NCI-H226 (cell line): Measurements from ENCODE around the gene SCLT1.

ENCODE experiments used
- DNase-seq: peaks from one replicate; pipeline ENCODE4 v3.0.0-alpha.2; 2015

SCLT1 gene

DNA sequence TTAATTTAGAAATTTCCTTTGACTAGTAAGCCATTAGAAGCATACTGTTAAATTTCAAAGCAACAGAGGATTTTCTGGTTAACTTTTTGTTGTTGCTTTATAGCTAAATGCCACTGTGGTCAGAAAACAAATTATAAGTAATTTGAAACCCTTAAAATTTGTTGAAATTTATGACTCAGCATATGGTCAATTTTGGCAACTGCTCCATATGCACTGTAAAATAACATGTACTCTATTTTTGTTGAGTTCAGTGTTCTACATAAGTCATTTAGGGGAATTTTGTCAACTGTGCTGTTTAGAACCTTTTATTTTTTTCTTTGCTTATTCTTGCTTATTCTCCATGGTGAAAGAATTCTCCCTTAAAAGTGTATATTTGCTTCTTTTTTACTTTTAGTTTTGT, 28.6 kb downstream of the SCLT1 start:
- DNase-seq: no peak

DNA sequence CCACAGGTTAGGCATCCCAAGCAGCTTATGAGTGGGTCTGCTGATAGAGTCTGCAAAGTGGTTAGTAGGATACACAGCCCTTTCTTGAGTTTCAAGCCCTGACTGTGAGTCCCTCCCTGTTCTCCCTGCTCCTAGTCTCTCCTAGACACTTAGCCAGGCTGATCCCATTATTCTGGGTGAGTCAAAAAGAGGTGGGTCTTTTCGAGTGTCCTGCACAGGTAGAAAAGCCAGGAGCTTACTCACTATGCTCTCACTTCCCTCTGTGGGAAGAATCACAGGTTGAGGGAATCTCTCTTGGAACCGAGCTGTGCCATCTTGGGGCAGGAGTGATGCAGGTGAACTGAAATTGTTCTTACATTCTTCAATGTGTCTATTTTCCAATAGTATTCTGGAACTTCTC, 29.7 kb downstream of the SCLT1 start:
- DNase-seq: no peak

DNA sequence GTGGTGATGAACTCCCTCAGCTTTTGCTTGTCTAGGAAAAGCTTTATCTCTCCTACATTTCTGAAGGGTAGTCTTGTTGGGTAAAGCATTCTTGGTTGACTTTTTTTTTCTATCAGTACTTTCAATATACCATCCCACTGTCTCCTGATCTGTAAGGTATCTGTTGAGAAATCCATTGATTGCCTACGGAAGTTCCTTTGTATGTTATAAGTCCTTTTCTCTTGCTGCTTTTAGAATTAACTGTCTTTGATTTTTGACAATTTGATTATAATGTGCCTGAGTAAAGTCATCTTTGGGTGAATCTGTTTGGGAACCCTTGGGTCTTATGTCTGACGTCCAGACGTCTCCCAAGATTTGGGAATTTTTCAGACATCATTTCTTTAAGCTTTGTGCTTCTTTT, 30.8 kb downstream of the SCLT1 start:
- no peak for DNase-seq

DNA sequence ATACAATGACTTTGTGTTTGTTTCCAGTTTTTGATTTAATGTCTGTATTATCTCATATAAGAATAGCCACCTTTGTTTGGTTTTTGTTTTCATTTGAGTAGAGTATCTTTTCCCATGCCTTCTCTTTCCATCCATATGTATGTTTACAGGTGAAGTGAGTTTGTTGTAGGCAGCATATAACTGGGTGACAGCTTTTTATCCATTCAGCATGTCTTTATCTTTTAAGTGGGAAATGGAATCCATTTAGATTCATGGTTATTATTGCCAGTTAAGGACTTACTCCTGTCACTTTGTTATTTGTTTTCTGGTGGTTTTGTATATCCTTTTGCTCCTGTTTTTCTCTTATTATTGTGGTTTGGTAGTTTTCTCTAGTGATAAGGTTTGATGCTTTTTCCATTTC, 34.3 kb downstream of the SCLT1 start:
- no peak for DNase-seq

DNA sequence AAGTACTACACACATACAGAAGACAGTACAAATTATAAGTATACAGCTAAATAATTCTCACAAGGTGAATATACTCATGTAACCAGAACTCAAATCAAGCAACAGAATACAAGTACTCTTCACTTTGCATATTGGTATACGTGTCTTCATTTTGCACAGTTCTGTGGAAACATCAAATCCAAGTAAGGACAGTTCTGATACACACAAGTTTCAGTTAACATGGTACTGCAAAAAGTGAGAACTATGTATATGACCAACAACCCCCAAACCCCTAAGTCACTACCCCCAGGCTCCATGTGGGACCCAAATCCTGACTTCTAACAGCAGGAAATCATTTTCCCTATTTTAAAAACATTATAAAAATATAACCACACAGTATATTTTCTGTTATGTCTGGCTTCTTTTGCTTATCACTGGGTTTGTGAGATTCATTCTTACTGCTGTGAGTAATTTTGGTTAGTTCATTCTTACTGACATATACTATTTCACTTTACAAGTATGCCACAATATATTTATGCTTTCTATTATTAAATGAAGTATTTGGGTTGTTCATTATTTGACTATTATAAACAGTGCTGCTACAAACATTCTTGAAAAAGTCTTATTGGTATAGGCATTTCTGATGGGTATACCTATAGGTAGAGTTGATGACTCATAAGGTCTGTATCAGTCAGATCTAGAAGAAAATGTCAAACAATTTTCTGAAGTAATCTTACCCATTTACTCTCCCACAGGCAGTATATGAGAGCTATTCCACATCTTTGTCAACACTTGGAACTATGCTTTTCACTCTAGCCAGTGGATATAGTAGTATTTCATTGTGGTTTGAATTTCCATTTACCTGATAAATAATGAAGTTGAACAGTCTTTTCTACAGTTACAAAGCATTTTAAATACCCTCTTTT, 47.0 kb downstream of the SCLT1 start:
- DNase-seq: no peak

DNA sequence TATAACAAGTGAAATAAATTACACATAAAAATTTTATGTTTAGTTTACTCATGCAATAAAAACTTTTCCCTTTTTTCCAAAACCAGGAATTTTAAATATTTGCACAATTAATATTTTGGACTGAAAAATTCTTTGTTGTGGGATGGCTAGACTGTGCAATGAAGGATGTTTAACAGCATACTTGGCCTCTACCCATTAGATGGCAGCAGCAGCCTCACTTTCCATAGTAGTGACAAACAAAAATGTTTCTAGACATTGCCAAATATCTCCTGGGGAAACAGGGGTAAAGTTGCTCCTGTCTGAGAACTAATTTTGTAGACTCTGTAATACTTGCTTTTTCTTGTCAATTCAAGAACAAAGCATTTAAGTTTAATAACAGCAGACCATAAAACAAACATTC, 49.8 kb downstream of the SCLT1 start:
- DNase-seq: no peak

DNA sequence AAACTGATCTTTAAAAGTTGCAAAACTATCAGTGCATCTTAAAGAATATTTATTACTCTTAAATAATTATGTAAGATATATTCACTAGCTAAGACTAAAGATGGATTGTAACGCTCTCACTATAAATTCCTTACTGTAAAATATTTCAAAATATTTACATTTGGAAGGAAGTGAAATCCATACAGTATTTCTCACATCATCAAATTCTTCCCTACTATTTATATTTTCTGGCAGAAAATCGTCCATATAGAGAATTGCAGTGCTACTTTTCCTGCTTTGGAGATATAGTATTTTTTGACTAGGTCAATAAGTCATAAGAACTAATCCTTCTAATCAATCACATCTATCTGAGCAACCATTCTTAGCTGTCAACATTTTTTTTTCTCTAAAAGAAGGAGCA, 52.9 kb downstream of the SCLT1 start:
- no peak for DNase-seq

DNA sequence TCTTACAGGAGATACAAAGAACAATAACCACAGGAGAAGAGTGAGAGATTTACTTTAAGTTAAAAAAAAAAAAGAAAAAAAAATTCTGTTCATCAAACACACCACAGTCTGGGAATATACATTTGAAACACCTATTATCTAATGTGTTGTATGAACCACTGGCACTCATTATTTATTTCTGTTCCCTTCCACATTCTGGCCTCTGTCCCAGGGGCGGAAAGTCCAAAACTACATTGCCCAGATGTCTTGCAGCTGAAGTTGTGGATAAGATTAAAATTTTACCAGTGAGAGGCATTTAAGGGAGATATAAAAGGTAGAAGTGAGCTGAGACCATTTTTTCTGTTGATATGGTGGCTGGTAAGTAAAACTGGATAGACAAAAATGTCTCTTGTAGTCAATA, 56.2 kb downstream of the SCLT1 start:
- DNase-seq: no peak

DNA sequence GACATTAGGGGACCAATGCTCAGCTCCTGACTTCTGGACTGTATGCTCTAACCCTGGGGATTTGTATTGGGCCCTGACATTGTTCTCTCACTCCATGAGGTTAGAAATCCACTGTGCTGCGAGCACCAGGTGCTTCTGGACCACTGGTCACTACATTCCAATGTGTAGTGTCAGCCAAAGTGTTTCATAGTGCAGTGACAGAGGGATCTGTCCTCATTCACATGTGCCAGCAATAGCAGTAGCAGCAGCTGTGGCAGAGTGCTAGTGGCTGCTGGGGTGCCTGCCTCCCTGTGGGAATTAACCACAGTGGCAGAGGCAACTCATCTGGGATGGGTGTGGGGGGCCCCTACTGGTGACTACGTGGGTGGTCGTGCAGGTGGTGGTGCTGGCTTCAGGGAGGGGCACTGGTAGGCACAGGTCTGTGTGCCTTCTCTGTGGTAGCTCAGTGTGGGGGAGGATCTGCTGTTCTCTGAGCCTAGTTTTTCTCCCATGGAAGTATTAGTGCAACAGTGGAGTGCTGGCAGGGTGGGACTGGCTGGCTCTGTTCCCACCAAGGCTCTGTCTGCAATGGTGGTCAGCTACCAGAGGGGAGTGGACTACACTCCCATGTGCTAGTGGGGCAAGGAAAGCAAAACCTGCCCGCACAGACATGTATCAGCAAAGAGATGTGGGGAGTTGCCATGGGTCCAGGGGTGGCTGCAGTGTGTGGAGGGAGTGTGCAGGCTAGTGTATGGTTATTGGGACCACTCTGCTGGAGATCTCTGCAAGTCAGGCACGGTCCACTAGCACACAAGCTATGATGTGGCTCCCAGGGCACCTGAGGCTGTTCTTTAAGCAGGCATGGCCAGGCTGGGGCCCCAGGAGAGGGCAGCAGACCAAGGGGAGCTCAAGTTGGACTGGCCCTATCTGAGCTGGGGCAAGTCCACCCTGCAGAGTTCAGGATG, 78.5 kb downstream of the SCLT1 start:
- no peak for DNase-seq

DNA sequence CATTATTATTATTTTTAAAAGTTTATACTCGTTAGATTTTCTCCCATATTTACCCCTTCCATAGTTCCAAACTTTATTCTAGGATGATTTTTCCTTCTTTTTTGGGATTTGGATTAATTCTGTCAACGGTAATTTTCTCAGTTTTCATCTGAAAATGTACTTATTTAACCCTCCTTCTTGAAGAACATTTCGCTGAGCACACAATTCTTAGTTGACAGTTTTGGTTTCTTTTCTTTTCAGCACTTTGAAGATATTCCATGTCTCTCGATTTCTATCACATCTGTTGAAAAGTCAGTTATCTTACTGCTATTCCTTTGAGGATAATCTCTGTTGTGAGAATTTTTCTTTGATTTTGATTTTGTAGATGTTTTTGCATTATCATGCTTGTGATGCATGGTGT, 85.2 kb downstream of the SCLT1 start:
- DNase-seq: no peak

DNA sequence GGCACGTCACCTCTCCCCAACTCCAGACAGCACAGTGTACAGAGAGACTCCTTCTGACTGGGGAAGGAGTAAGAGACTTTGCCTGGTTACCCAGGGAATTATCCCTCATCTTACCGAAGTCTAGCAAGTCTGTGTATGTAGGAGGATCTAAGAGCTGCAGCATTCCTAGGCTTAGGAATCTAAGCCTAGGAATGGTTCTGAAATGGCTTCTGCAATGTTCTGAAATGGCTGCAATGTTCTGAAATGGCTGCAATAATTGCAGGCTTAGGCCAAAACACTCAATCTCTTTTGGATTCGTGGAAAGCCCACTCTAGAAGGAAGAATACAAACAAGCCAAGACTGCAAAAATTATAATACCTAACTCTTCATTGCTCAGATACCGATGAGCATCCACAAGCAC, 106.4 kb downstream of the SCLT1 start:
- no peak for DNase-seq

DNA sequence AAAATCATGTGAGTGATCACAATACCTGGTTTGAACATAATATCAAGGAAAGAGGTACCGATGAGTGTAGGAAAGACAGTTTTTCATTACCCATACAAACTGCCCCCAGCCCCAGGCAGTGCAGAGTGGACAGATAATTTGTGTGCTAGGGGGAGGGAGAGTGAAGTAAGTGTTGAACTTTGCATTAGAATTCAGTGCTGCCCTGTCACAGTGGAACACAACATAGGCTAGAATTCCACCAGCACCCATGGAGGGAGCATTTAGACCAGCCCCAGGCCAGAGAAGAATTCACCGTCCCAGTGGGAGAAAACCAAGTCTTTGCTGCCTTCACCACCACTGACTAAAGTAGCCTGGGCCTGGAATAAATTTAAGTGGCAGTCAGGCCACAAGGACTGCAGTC, 107.3 kb downstream of the SCLT1 start:
- DNase-seq: no peak

DNA sequence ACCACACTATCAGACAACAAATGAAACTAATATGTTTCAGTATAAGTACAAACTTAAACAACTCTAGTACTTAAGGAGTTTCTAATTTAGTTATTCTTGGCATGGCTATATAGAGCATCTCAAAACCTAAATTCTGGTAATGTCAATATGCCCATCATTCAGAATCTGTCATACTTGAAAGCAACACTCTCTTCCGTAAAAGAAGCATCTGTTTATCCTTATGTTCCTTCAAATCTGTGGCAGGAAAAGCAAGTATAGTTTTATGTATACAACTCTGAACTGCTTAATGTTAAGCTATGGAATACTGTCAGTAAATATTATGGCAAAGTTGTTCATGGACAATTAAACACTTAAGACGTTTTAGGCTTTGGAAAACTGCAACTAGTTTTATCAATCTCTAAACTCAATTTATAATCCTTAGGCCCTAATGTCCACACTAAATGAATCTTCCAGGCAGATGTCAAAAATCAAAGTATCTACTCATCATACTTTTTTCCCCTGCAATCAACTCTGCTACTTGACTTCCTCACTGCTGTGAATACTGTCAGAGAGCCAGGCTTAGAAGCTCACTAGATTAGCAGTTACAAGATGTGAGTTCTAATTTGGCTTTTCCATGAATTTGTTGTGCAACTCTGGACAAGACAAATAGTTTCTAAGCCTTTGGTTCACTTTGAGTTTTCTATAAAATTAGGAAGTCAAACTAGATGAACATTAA, 109.4 kb downstream of the SCLT1 start:
- DNase-seq: no peak

DNA sequence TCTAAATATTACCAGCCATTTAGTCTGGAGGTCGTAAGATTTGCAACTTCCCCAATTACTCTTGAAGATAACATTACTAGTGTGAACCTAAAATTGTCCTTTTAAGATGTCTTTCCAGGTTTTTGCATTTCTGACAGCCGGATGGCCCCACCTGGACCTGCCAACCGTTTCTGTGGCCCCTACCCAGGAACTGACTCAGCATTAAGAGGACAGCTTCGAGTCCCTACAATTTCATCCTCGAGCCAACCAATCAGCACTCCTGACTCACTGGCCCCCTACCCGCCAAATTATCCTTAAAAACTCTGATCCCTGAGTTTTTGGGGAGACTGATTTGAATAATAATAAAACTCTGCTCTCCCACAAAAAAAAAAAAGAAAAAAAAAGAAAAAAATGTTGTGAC, 112.0 kb downstream of the SCLT1 start:
- no peak for DNase-seq

DNA sequence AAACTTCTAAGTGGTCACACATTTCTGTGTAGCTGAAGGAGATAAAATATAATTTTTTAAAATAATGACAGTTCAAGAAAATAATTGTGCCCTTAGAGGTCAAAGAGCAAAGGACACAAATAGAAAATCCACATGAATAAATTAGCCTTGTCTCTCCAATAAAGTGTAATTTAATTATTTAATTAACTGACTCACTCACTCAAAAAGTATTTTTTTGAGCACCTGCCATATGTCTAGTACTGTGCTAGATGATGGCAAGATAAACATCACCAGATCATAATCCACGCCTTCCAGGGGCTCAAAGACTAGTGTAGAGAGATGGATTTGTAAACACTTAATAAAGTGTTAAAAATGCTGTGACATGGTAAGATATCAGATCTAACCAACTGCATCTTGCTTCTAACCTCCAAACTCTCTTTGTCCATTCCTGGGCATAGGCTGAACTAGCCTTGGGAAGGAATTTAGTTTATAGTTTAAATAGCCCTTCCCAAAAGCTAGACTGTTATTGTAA, 112.5 kb downstream of the SCLT1 start:
- DNase-seq: no peak

DNA sequence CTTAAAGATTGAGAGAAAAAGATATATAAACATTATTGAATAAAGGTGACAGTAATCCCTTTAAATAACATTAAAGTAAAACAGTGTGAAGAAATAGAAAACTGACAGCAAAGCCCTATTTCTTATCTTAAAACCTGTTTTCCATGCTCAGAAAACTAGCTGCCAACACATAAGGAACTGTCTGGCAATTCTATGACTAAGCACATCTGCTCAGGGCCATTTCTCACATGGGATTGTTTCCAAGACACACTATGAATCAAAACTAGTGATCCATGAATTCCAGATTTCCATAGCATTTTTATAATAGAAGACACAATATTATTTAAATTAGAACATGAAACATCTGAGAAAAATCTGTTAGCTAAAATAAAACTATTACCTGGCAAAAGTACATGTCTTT, 113.4 kb downstream of the SCLT1 start:
- DNase-seq: peak; percentile 53

DNA sequence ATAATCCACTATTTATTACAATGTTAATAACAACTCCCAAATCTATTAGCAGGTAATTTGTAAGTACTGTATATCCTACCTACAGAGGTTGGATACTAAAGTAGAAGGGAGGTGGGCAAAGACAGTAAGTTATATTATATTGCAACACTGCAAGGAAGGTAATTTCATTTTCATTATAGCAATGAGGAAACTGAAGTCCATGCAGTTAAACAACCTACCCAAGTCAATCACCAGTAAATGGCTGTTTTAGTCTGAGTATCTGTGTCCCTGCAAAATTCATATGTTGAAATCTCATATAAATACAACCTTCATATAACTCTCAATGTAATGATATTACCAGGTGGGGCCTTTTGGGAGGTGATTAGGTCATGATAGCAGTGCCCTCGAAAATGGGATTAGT, 114.4 kb downstream of the SCLT1 start:
- DNase-seq: no peak

DNA sequence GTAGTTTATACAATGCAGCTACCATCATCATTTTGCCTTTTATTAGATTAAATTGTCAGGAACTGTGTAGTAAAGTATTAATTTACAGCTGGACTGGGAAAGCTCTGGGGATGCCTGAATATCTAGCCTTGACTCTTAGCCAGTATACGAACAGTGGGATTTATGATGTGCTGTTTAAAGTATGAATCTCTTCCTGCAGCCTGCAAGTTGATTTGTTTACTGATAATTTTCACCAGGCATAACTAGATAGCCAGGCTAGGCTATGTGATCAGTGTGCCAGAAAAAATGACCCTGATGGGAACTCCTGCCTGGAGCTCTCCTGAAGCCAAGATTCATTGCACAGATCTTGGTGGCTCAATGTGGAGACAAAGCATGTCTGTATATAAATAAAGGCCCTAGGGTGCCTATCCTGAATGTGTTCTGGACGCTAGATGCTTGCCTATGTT, 119.2 kb downstream of the SCLT1 start:
- DNase-seq: no peak

DNA sequence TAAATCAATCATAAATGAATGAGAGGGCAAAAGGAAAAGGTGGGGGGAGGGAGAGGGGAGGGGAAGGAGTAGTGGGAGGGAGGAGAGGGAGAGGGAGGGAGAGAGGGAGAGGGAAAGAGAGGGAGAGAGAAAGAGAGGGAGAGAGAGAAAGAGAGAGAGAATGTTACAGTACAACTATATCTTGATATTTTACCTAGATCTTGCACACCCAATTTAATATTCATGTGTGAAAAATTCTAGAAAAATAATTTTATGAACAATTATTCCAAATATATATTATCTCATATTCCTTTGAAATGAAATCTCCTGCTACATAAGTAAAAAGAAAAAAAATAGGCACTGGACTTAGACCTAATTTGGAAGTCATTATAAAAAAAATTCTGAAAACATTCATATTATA, 120.0 kb downstream of the SCLT1 start:
- DNase-seq: no peak

DNA sequence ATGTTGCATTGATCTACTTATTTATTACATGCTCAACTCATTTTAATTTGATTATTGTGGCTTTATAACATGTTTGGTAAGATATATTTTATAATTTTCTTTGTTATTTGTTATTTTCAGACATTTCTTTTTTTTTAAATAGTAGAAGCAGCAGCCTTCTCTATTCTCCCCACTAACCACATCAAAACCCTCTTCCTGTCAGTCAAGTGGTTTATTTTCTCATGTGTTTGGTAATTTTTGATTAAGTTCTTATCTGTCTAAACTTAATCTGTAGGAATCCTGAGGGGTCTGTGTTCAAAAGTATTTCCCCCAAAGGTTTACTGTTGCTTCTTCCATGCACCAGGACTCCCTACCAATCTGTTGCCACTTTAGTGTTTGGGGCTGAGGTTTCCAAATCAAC, 131.9 kb downstream of the SCLT1 start:
- no peak for DNase-seq

DNA sequence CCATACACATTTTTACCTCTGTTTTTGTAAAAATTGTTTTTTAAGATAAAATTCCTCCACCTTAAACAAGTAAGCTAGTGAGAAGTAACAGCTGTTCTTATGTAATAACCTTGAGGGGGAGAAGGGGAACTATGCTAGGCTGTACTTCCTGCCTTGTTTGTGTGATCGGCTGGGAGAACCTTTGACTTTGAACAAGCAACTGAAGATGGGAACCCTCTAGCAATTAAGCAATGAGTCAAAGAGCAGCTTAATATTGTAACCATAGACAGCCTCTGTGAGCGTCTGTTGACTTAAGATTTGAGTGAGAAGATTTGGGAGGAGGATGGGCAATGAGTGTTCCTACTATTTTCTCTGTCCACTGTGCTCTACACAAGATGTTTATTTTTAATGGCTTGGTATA, 135.1 kb downstream of the SCLT1 start:
- no peak for DNase-seq

DNA sequence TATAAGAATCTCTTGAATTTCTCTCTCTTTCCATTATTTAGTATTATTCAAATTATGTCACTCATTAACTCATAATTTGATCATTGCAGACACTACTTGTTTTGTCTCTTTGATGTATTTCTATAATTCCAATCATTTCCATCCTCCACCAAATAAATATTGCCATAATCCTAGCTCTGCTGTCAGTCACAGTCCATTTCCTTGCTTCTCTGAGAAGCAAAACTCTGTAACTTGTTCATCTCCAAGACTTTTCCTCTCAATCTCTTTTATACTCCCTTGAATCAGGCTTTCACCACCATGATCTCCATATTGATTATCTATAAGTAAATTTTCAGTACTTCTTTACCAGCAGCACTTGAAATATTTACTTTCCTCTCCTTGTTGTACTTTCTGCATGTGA, 135.9 kb downstream of the SCLT1 start:
- DNase-seq: no peak

DNA sequence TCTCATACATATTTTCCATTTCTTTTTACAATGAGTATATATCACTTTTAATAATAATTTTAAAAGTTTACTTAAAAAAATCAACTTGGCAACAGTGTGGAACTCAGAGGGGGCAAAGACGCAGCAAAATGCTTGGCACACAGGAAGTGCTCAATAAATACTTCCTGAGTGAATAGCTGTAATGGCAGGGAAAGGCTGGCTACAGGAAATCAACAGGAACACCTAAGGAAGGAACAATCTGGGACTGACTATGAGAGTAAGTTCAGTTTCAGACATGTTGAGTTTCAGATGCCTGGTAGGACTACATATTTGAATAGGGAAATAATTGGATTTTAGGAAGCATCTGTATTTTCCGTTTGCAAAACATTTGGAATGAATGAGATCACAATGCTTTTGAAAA, 137.6 kb downstream of the SCLT1 start:
- no peak for DNase-seq
